Stimulated activated naive CD8-positive, alpha-beta T cell treated with anti-CD3 and anti-CD28 coated beads, Interleukin-15, Interleukin-2, amounts not matched to agents 100 ng/mL and 50 ng/mL, for 24 hours (primary cell): ENCODE results near the gene FGD4.
"Not testable (repeated sequence)": the region's sequence is repeated elsewhere in the genome, so short reads cannot be mapped to it uniquely, and the experiment has no call there.

Experiments used
- H3K27ac Mint-ChIP-seq: one replicate; pipeline ENCODE4 v1.8.0; 2021; ENCODE audit warnings: mild to moderate bottlenecking, mixed read lengths
- H3K27me3 Mint-ChIP-seq: one replicate; pipeline ENCODE4 v1.8.0; 2021; ENCODE audit warnings: mixed read lengths
- H3K36me3 Mint-ChIP-seq: one replicate; pipeline ENCODE4 v1.8.0; 2021; ENCODE audit warnings: low read depth, mixed read lengths
- H3K4me1 Mint-ChIP-seq: one replicate; pipeline ENCODE4 v1.8.0; 2021; ENCODE audit warnings: low read depth, mixed read lengths
- H3K4me3 Mint-ChIP-seq: one replicate; pipeline ENCODE4 v1.8.0; 2021; ENCODE audit warnings: mild to moderate bottlenecking, mixed read lengths
- H3K9me3 Mint-ChIP-seq: one replicate; pipeline ENCODE4 v1.8.0; 2021; ENCODE audit warnings: mixed read lengths

Gene FGD4

DNA sequence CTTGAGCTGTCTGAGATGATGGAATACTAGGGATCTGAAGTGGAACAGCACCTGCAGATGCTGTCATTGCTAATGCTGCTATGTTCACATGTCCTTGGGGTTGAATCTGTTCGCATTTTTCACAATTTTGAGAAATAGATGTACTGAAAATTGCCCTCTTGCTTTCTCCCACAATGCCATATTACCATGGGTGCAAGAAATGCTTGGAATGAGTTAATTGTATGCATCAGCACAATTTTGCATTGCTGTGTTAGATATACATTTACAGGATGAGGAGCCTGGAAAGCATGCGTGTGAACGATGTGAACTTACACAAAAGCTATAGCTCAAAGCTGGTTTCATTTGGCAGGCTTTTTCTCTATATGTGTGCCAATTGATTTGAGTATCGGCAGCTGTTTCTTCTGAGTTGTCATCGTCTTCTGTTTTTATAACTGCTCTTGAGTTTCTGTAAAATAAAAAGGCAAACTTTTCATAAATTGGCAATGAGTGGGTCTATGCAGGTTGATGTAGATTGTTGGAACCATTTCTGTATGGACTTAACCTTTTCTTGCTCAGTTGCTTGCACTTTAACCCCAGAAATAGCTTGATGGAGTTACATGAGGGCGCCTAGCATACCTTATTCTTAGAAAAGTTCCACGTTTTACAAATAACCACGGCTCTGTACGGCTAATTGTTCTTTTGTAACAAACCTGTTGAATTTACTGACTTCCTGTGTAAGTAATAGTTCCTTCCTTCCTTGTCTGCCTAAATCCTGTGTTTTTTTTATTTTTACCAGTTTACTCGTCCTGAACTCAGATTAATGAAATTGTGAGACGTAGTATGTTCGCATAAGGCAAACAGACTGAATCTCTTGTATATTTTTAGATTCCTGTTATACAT is 105.9 kb downstream of the FGD4 start:
- H3K27ac Mint-ChIP-seq, result no peak overlapping the region
- no peaks in the 10 kb centered on the region for H3K36me3 Mint-ChIP-seq
- H3K27me3 Mint-ChIP-seq, result no peaks in the 10 kb centered on the region
- no peak overlapping the region for H3K4me3 Mint-ChIP-seq
- no peaks in the 10 kb centered on the region for H3K4me1 Mint-ChIP-seq
- H3K9me3 Mint-ChIP-seq, result peaks cover 3% of the 10 kb centered on the region

- not testable (repeated sequence) for H3K9me3 Mint-ChIP-seq, H3K4me3 Mint-ChIP-seq
Observed at GRCh38 chr12:32507096-32507941, 108.0 kb downstream of the FGD4 start.

GRCh38 chr12:32507942-32508320 is 108.6 kb downstream of the FGD4 start:
- Mint-ChIP-seq H3K4me3 (no peak overlapping the region), H3K9me3 (peaks cover 3% of the 10 kb centered on the region), H3K4me1 (no peaks in the 10 kb centered on the region), H3K27me3 (peaks cover 4% of the 10 kb centered on the region), H3K27ac (no peak overlapping the region), H3K36me3 (no peaks in the 10 kb centered on the region)

More at GRCh38 chr12:32507096-32507941, 108.0 kb downstream of the FGD4 start:
- H3K27ac Mint-ChIP-seq, H3K36me3 Mint-ChIP-seq, H3K4me1 Mint-ChIP-seq, H3K27me3 Mint-ChIP-seq: not testable (repeated sequence)

- Mint-ChIP-seq H3K27ac (no peak overlapping the region), H3K4me3 (no peak overlapping the region), H3K27me3 (peaks cover 4% of the 10 kb centered on the region), H3K36me3 (no peaks in the 10 kb centered on the region), H3K9me3 (peaks cover 3% of the 10 kb centered on the region), H3K4me1 (no peaks in the 10 kb centered on the region)
Observed at GRCh38 chr12:32508626-32509025, 109.3 kb downstream of the FGD4 start.

DNA sequence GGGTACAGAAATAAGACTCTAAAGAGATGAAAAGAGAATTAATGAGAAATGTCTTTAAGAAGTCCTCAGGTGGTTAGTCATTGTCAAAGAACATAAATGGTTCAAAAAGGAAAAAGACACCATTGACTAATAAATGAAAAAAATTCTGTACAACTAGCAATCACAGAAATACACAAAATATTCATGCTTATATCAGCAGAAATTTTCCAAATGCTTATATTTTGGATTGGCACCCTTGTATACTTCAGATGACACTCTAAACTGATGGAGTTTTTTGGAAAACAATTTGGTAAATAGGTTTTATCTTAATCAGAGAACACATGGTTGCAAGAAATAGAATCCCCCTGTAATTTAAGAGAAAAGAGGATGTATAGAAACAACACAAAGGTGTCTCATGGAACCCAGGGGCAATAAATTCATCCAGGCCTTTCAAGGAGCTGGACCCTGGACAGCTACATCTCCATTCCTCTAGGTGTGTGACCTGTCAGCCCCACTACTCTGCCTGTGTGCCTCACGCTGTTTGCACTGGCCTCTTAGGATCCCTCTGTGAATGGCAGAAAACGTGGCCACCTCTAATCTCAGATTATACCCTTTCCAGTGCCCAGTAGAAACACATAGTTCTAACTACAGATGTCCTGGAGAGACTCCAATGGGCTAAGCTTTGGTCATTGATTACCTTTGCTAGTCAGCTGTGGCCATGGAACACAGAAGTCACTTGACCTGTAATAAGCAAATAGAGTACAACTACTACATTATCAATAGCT is 110.2 kb downstream of the FGD4 start:
- Mint-ChIP-seq H3K4me3 (no peak overlapping the region), H3K4me1 (no peaks in the 10 kb centered on the region), H3K9me3 (peaks cover 3% of the 10 kb centered on the region), H3K27me3 (peaks cover 4% of the 10 kb centered on the region), H3K27ac (no peak overlapping the region), H3K36me3 (no peaks in the 10 kb centered on the region)

- not testable (repeated sequence) for H3K4me3 Mint-ChIP-seq, H3K36me3 Mint-ChIP-seq, H3K27me3 Mint-ChIP-seq, H3K9me3 Mint-ChIP-seq, H3K27ac Mint-ChIP-seq, H3K4me1 Mint-ChIP-seq
Observed at GRCh38 chr12:32511976-32512375, 112.6 kb downstream of the FGD4 start.

GRCh38 chr12:32512379-32512778 is 113.0 kb downstream of the FGD4 start:
- Mint-ChIP-seq H3K27me3 (peaks cover 4% of the 10 kb centered on the region), H3K9me3 (no peaks in the 10 kb centered on the region), H3K27ac (no peak overlapping the region), H3K36me3 (no peaks in the 10 kb centered on the region), H3K4me3 (no peak overlapping the region), H3K4me1 (no peaks in the 10 kb centered on the region)

GRCh38 chr12:32512910-32513309 is 113.6 kb downstream of the FGD4 start:
- no peaks in the 10 kb centered on the region for H3K36me3 Mint-ChIP-seq
- H3K27me3 Mint-ChIP-seq, result peaks cover 4% of the 10 kb centered on the region
- H3K9me3 Mint-ChIP-seq, result no peaks in the 10 kb centered on the region
- no peak overlapping the region for H3K27ac Mint-ChIP-seq
- no peaks in the 10 kb centered on the region for H3K4me1 Mint-ChIP-seq
- H3K4me3 Mint-ChIP-seq, result no peak overlapping the region

DNA sequence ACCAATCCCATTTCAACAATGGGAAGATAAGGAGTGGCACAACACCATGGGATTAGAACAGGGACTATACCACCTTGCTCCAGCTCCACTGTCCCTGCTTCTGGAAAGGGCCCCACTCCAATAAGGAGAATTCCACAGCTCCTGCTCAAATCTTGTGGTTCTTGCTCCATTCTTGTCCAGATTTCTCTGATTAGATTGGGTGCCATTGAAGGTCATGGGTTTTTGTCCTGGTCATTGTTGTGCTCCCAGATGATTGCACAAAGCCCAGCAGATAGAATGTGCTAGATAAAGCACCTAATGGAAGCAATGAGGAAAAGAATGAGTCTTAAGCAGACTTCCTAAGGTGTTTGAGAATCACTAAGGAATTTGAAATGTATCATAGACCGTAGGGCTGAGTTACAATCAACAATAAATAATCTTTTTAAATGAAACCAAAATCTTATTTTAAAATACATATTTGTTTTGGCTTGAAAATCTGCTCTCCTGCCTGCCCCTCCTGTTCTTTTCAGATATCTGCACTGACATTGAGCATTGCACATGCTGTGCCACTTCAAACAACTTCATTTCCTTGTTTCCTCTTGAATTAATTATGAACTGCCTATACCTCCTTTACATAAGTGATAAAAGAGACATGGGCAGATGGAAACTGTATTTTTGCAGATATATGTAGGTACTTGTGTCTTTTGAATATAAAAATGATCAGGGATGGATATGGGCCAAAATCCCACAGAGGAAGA is 115.9 kb downstream of the FGD4 start:
- no peaks in the 10 kb centered on the region for H3K9me3 Mint-ChIP-seq
- peaks cover 4% of the 10 kb centered on the region for H3K27me3 Mint-ChIP-seq
- no peaks in the 10 kb centered on the region for H3K36me3 Mint-ChIP-seq
- no peaks in the 10 kb centered on the region for H3K4me1 Mint-ChIP-seq
- no peak overlapping the region for H3K27ac Mint-ChIP-seq
- no peak overlapping the region for H3K4me3 Mint-ChIP-seq

- no peaks in the 10 kb centered on the region for H3K36me3 Mint-ChIP-seq
- no peak overlapping the region for H3K4me3 Mint-ChIP-seq
- H3K27me3 Mint-ChIP-seq, result no peaks in the 10 kb centered on the region
- H3K27ac Mint-ChIP-seq, result no peak overlapping the region
- H3K9me3 Mint-ChIP-seq, result no peaks in the 10 kb centered on the region
- H3K4me1 Mint-ChIP-seq, result no peaks in the 10 kb centered on the region
Observed at GRCh38 chr12:32516230-32516629, 116.9 kb downstream of the FGD4 start.

DNA sequence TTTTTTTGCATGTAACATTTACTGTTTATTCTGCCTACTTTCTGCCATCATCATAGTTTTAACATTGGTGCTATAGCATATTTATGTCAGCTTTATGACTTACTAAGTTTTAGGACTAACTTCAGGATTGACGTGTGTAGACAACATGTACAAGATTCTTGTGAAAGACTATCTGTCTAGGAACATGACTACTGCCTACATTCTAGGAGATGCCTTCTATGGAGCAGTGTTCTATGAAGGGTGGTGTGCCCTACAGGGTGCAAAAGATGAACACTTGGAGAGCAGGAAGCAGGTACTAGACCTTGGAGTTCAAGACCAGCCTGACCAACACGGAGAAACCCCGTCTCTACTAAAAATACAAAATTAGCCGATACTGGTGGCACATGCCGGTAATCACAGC is 118.6 kb downstream of the FGD4 start:
- Mint-ChIP-seq H3K27ac (no peak overlapping the region), H3K27me3 (no peaks in the 10 kb centered on the region), H3K9me3 (no peaks in the 10 kb centered on the region), H3K36me3 (no peaks in the 10 kb centered on the region), H3K4me3 (no peak overlapping the region), H3K4me1 (peaks cover 11% of the 10 kb centered on the region)

DNA sequence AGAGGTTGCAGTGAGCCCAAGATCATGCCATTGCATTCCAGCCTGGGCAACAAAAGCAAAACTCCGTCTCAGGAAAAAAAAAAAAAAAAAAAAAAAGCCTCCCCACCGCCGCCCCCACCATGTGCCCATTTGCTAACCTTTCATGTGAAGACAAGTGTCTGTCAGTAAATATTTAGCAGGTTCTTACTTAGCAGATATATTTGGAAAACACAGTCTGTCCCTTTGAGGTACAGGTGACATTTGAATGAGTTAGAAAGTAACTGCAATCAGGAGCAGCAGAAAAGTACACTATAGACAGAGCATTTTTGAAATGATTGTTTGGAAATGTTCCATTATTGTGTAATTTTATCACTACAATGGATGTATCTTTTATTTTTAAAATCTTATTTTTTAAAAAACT is 119.7 kb downstream of the FGD4 start:
- Mint-ChIP-seq H3K4me3 (no peak overlapping the region), H3K9me3 (no peaks in the 10 kb centered on the region), H3K27me3 (no peaks in the 10 kb centered on the region), H3K4me1 (peaks cover 14% of the 10 kb centered on the region), H3K36me3 (no peaks in the 10 kb centered on the region), H3K27ac (no peak overlapping the region)

DNA sequence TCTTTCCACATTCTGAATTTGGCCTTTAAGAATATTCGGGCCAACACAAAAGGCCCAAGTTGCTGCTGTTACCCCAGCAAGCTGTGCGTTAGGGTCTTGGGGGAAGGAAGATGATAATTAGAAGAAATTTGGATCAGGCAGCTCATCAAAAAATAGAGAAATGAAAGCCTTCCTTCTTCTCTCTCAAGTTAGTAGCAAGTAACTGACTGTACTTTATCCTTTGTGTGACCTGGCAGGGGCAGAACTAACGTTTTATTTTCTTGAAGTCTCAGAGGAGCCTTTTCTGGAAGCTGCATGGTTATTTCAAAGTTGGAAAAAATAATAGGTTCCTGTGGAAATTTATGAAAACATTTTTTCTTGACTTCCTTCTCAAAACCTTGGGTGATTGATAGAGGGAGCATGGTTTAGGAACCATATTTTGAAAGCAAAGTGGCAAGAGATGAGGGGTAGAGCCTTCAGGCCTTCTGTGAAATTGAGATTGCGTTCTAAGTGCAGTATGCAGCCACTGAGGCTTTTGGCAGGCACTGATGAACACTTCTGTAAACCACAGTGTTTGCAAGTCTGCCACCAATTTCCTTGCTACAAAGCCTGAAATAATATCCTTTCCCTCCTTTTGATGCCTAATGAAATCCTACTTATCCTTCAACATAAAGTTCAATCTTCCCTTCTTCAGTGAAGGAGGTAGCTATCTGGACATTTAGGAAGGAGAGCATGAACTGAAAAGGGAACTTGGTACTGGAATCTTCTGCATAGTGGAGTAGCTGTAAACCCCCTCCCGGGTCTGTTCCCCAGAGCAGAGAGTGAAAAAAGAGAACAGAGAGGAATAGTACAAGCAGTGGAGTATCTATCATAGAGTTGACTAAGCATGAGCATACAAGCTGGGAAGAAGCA is 123.2 kb downstream of the FGD4 start:
- H3K4me3 Mint-ChIP-seq, result no peak overlapping the region
- peak overlapping the region; percentile 12 for H3K27ac Mint-ChIP-seq
- no peaks in the 10 kb centered on the region for H3K27me3 Mint-ChIP-seq
- H3K9me3 Mint-ChIP-seq, result no peaks in the 10 kb centered on the region
- peaks cover 14% of the 10 kb centered on the region for H3K4me1 Mint-ChIP-seq
- no peaks in the 10 kb centered on the region for H3K36me3 Mint-ChIP-seq

GRCh38 chr12:32525802-32526201 is 126.4 kb downstream of the FGD4 start:
- not testable (repeated sequence) for H3K27me3 Mint-ChIP-seq, H3K4me3 Mint-ChIP-seq, H3K27ac Mint-ChIP-seq, H3K9me3 Mint-ChIP-seq, H3K36me3 Mint-ChIP-seq
- peaks cover 14% of the 10 kb centered on the region for H3K4me1 Mint-ChIP-seq
